Kidney epithelial cell (primary cell): ENCODE measurements around the gene RPS6KA4. TPM values are rescaled to one million over a fixed set of nuclear protein-coding genes. Genes with fewer than 3 reads are reported as not detected.
A peak's percentile ranks its signal among the peaks of the same experiment; 100 is the strongest.

Experiments used
- DNase-seq: peaks from one replicate; pipeline ENCODE4 v3.0.0-alpha.2; 2010; ENCODE audit warnings: low read depth
- H3K27me3 ChIP-seq: 2 replicates; pipeline ENCODE4 v1.6.0; 2011; ENCODE audit warnings: low read length; ENCODE audit not compliant: control insufficient read depth, insufficient read depth
- H3K36me3 ChIP-seq: 2 replicates; pipeline ENCODE4 v1.5.1; 2011; ENCODE audit warnings: low read length; ENCODE audit not compliant: control insufficient read depth, insufficient read depth
- H3K4me3 ChIP-seq: 2 replicates; pipeline ENCODE4 v1.5.1; 2011; ENCODE audit warnings: low read depth, mild to moderate bottlenecking, control low read depth, low read length
- total RNA-seq: library from RNA; depleted of rRNA; stranded (reverse); fragments of >200 nt; gene quantifications from 2 replicates; pipeline ENCODE4 v1.2.3, GENCODE V29; 2015
- TF ChIP-seq, protein P1 (sequence below): IDR thresholded peaks from 2 replicates; pipeline ENCODE4 v1.5.1; 2011; ENCODE audit warnings: mild to moderate bottlenecking, moderate library complexity, low read length, control low read depth, inconsistent platforms; ENCODE audit not compliant: insufficient read depth, poor library complexity, severe bottlenecking

Gene RPS6KA4
- total RNA-seq, 1 donor from 2014 or later: 43.0 TPM

DNA sequence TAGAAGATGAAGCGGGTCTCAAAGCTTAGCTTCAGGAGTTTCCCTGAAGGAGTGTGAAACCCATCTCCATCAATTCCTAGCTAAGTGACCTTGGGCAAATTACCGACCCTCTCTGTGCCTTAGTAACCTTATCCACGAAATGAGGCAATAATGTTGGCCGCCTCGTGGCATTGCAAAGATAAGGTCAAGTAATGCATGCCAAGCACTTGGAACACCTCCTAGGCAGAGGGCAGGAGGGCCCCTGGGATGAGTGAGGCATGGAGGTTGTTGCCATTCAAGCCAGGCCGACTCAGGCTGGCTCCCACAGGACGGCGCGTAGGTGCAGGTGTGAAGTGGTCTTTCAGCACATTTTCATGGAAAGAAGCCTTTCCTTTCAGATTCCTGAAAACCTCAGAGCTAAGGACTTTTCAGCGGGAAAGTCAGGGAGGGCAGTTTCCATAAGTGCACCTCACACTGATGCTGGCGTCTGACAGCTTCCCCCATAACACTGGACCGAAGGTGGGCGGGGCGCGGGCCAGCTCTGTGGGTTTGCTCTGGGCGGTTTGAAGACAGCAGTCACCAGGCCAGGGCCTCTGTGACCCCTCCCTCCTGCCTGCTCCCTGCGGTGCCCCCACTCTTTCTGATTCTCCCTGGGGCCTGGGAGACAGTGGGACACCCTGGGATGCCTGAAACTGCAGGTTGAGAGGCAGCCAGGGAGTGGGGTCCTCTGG is 25.2 kb downstream of the RPS6KA4 start:
- Histone ChIP-seq H3K4me3 (no peak overlapping the region), H3K36me3 (no peaks in the 10 kb centered on the region), H3K27me3 (peaks cover 18% of the 10 kb centered on the region)
- no peak for DNase-seq
- TF ChIP-seq, protein P1, sequence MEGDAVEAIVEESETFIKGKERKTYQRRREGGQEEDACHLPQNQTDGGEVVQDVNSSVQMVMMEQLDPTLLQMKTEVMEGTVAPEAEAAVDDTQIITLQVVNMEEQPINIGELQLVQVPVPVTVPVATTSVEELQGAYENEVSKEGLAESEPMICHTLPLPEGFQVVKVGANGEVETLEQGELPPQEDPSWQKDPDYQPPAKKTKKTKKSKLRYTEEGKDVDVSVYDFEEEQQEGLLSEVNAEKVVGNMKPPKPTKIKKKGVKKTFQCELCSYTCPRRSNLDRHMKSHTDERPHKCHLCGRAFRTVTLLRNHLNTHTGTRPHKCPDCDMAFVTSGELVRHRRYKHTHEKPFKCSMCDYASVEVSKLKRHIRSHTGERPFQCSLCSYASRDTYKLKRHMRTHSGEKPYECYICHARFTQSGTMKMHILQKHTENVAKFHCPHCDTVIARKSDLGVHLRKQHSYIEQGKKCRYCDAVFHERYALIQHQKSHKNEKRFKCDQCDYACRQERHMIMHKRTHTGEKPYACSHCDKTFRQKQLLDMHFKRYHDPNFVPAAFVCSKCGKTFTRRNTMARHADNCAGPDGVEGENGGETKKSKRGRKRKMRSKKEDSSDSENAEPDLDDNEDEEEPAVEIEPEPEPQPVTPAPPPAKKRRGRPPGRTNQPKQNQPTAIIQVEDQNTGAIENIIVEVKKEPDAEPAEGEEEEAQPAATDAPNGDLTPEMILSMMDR: no peak

DNA sequence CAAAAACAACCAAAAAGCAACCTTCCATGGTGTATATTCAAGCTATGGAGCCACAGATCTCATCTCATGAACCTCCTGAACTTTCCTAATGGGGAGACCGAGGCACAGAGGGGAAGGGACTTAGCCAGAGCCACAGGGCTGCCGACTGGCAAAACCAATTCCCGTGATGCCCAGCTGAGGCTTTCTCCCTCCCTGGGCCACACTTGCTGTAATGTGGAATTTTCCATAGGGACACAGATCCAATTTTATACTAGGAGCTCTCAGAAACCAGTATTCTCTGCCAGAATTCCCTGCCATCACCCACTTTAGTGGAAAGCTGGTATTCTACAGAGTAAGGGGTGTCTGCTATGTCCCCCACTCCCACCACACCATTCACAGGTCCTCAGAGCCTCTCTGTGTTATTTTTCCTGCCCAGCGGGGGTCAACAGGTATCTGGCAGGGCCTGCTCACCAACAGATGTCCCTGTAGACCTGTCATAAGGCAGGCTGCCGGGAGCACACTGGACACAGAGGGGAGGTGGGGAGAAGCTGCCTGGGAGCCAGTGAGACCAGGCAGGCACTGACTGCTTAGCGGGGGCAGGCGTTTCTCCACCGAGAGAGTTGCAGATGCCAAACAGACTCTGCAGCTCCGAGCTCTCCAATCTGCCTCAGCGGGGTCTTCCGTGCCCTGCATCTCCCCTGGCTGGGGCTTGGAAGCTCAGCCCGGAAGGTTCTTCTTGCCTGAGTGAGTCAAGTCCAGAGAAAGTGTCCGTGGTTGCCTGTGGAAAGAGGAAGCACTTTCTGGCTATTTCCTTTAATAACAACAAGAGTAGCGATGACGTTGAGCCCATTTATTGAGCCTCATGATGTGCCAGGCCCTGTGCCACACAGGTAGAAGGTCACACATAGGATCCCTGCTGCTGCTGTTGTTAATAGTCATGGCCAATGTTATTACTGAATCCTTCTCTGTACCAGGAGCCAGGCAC is 26.3 kb downstream of the RPS6KA4 start:
- TF ChIP-seq, protein P1: no peak
- Histone ChIP-seq H3K4me3 (no peak overlapping the region), H3K36me3 (no peaks in the 10 kb centered on the region), H3K27me3 (peaks cover 18% of the 10 kb centered on the region)
- no peak for DNase-seq

DNA sequence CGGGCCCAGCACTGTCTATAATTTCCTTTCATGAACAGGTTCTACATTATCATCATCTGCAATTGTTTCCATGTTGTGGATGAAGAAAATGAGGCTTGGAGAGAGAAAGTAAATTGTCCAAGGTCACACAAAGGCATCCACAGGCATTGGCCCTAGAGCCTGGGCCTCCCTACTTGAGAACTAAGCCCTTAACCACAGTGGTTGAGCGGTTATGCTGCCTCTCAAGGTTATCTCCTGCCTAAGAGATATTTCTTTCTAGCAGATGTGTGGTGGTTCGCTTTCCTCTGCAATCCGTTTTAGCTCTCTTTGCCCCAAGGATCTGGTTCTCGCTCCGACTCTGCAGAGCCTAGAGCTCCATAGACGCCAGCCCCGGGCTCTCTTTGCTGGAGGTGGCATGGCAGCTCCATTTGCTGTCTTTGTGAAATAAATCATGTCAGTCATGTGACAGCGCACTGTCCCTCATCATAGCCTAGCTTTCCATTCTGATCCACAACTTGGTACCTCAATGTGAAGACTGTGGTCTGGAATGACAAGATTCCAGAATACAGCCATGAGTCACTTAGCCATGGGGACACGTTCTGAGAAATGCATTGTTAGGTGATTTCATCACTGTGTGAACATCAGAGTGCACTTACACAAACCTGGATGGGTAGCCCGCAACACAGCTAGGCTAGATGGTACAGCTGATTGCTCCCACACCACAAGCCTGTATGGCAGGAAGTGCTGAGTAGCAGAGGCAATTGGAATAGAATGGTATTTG is 27.2 kb downstream of the RPS6KA4 start:
- peak; percentile 52 for DNase-seq
- H3K27me3 ChIP-seq: peaks cover 16% of the 10 kb centered on the region

GRCh38 chr11:64387916-64388315 is 29.0 kb downstream of the RPS6KA4 start:
- Histone ChIP-seq H3K4me3 (no peak overlapping the region), H3K36me3 (no peaks in the 10 kb centered on the region), H3K27me3 (peaks cover 12% of the 10 kb centered on the region)
- no peak for DNase-seq
- TF ChIP-seq, protein P1: no peak

More for the DNA sequence above, 27.2 kb downstream of the RPS6KA4 start:
- Histone ChIP-seq H3K4me3 (no peak overlapping the region), H3K36me3 (no peaks in the 10 kb centered on the region)
- TF ChIP-seq, protein P1: no peak

GRCh38 chr11:64388894-64389293 is 29.9 kb downstream of the RPS6KA4 start:
- Histone ChIP-seq H3K36me3 (no peaks in the 10 kb centered on the region), H3K4me3 (no peak overlapping the region), H3K27me3 (peaks cover 12% of the 10 kb centered on the region)
- no peak for DNase-seq
- TF ChIP-seq, protein P1: no peak
